HepG2 (cell line): ENCODE measurements around the gene VEZF1. TPM values are rescaled to one million over a fixed set of nuclear protein-coding genes. Genes with fewer than 3 reads are reported as not detected.
A peak's percentile ranks its signal among the peaks of the same experiment; 100 is the strongest.

ENCODE experiments used
- ATAC-seq: fragments of 200-7000 bp; cut with Tn5 transposase; 3 replicates; pipeline ENCODE4 v1.9.1; 2020; ENCODE audit warnings: mild to moderate bottlenecking, moderate library complexity
- BruUV-seq: library from RNA; stranded (reverse); fragments of 400-500 nt; replicated peaks from 2 replicates; lab custom pipeline; 2021; lab: Mats Ljungman, UMichigan
- CTCF ChIA-PET: fragments of 300-600 bp; formaldehyde crosslinking; extraction: SDS; loops from one replicate; lab custom pipeline; 2021; ENCODE audit warnings: low total read pairs, inconsistent platforms, low intra/inter-chr PET ratio; lab: Yijun Ruan, JAX
- POLR2A ChIA-PET: fragments of 350-600 bp; sonication (Branson Sonifier 250); formaldehyde crosslinking; loops from one replicate; lab custom pipeline; 2020; ENCODE audit warnings: antibody characterized with exemption, inconsistent platforms; lab: Yijun Ruan, JAX
- DNase-seq: peaks from one replicate; pipeline ENCODE4 v3.0.0-alpha.2; 2015; ENCODE audit warnings: low spot score
- FAIRE-seq: peaks from 3 replicates; lab custom pipeline; 2011; peaks lifted over from hg19 to GRCh38; lab: Jason Lieb, UNC
- H2AFZ ChIP-seq: one replicate; pipeline ENCODE4 v1.6.1; 2011; ENCODE audit warnings: low read length, inconsistent platforms
- H3K27ac ChIP-seq: fragments of 300-600 bp; 3 replicates; pipeline ENCODE4 v1.8.0; 2011; ENCODE audit warnings: mixed run types, mild to moderate bottlenecking, mixed read lengths, low read length, inconsistent platforms; ENCODE audit not compliant: insufficient read depth; ENCODE audit errors: extremely low read length
- H3K27me3 ChIP-seq, 2 experiments: fragments of 200-600 bp in 1 of 2; 2 replicates in 1 of 2; 3 replicates in 1 of 2; pipeline versions ENCODE4 v1.6.0 to v1.8.0; 2011; ENCODE audit warnings: low read length in 2 of 2, mild to moderate bottlenecking in 2 of 2, moderate library complexity in 2 of 2, inconsistent platforms in 1 of 2; ENCODE audit not compliant: insufficient read depth in 2 of 2, control insufficient read depth in 1 of 2
- H3K36me3 ChIP-seq, 2 experiments: fragments of 200-600 bp in 1 of 2; replicated peaks in 1 of 2; 2 replicates in 1 of 2; 3 replicates in 1 of 2; pipeline versions ENCODE4 v1.5.1 to v1.8.0; 2011; ENCODE audit warnings: low read length in 2 of 2, inconsistent platforms in 1 of 2; ENCODE audit not compliant: insufficient read depth in 2 of 2, control insufficient read depth in 1 of 2
- H3K4me1 ChIP-seq: 2 replicates; pipeline ENCODE4 v1.5.1; 2012; ENCODE audit warnings: low read length, inconsistent platforms; ENCODE audit not compliant: insufficient read depth
- H3K4me2 ChIP-seq: 2 replicates; pipeline ENCODE4 v1.6.0; 2011; ENCODE audit warnings: low read depth, low read length, inconsistent platforms
- H3K4me3 ChIP-seq, 3 experiments: fragments of 200-600 bp in 1 of 3; sonication (generic), shearing (Covaris generic) in 1 of 3; replicated peaks in 1 of 3; 2 replicates each; pipeline ENCODE4 v1.5.1; 2011 to 2016; ENCODE audit warnings: low read length in 3 of 3, inconsistent platforms in 2 of 3, low read depth in 2 of 3, mild to moderate bottlenecking in 2 of 3, control low read depth in 1 of 3, mixed read lengths in 1 of 3; ENCODE audit not compliant: insufficient read depth in 1 of 3
- H3K79me2 ChIP-seq: one replicate; pipeline ENCODE4 v1.6.1; 2011; ENCODE audit warnings: low read length, inconsistent platforms; ENCODE audit not compliant: insufficient read depth
- H3K9ac ChIP-seq: 2 replicates; pipeline ENCODE4 v1.6.0; 2011; ENCODE audit warnings: mild to moderate bottlenecking, low read depth, low read length, inconsistent platforms; ENCODE audit not compliant: insufficient read depth
- H3K9me3 ChIP-seq: 2 replicates; pipeline ENCODE4 v1.5.1; 2012; ENCODE audit warnings: mild to moderate bottlenecking, low read length
- H4K20me1 ChIP-seq: 2 replicates; pipeline ENCODE4 v1.6.0; 2011; ENCODE audit warnings: inconsistent platforms, mild to moderate bottlenecking, low read length, moderate library complexity; ENCODE audit not compliant: insufficient read depth
- AGO2 ChIP-seq: fragments of 200-400 bp; formaldehyde crosslinking; optimal IDR thresholded peaks from 2 replicates; pipeline ENCODE3; 2017; ENCODE audit warnings: mild to moderate bottlenecking, low read depth, low read length, moderate library complexity
- PAXIP1 ChIP-seq: sonication (generic); formaldehyde crosslinking; conservative IDR thresholded peaks from 2 replicates; pipeline ENCODE4 v1.4.0; 2020; ENCODE audit warnings: mild to moderate bottlenecking, missing genetic modification reagents, moderate library complexity
- POLR2AphosphoS2 ChIP-seq: IDR thresholded peaks from 2 replicates; pipeline ENCODE4 v1.6.1; 2011; ENCODE audit warnings: low read depth, low read length, improper control_type of control experiment
- POLR2AphosphoS5 ChIP-seq: IDR thresholded peaks from 2 replicates; pipeline ENCODE4 v1.6.1; 2012; ENCODE audit warnings: low read depth, low read length
- RBFOX2 ChIP-seq: fragments of 200-400 bp; formaldehyde crosslinking; IDR thresholded peaks from 2 replicates; pipeline ENCODE4 v1.6.1; 2017; ENCODE audit warnings: low read depth, mild to moderate bottlenecking, low read length
- RBM22 ChIP-seq: fragments of 200-400 bp; formaldehyde crosslinking; optimal IDR thresholded peaks from 2 replicates; pipeline ENCODE3; 2017; ENCODE audit warnings: mild to moderate bottlenecking, low read length, moderate library complexity
- SRSF4 ChIP-seq: fragments of 200-400 bp; formaldehyde crosslinking; IDR thresholded peaks from one replicate; pipeline ENCODE4 v1.6.1; 2018; ENCODE audit warnings: mild to moderate bottlenecking, low read depth, low read length, moderate library complexity; ENCODE audit not compliant: poor library complexity, severe bottlenecking
- ZSCAN31 ChIP-seq: sonication (generic); formaldehyde crosslinking; IDR thresholded peaks from 2 replicates; pipeline ENCODE4 v1.5.0; 2020; ENCODE audit warnings: low read depth, mild to moderate bottlenecking, missing genetic modification reagents
- WGBS: methylation state at CpG from one replicate; pipeline ENCODE4 v1.1.6; 2017; ENCODE audit warnings: low lambda C conversion rate; 5-methylcytosine and 5-hydroxymethylcytosine counted together
- in situ Hi-C: cut with HindIII; loops from 2 replicates; pipeline ENCODE4 v1.10.0; 2017; ENCODE audit warnings: low pct_unique_long_range_greater_than_20kb; ENCODE audit not compliant: extremely low pct_ligation_motif_present
- intact Hi-C: fragments of 100-400 bp; cut with micrococcal nuclease; formaldehyde crosslinking; loops from one replicate; pipeline ENCODE4 v1.10.0; 2022; ENCODE audit not compliant: unreplicated experiment
- polyA plus RNA-seq, 8 experiments: library from polyadenylated mRNA; depleted of rRNA in 3 of 8; stranded (reverse) in 7 of 8; unstranded in 1 of 8; fragments of >200 nt; fragmentation: Illumina TruSeq in 4 of 8; extraction: Trizol in 4 of 8; gene quantifications; 2 replicates each; pipeline versions ENCODE4 v1.2.1 to v1.2.3, GENCODE V29; 2011 to 2016; ENCODE audit warnings: low read depth in 4 of 8, missing spikeins in 1 of 8, mixed read lengths in 1 of 8; ENCODE audit not compliant: insufficient read depth in 1 of 8
- total RNA-seq, 5 experiments: library from RNA; depleted of rRNA; stranded (reverse); fragments of >200 nt; fragmentation: Illumina TruSeq; extraction: Trizol; gene quantifications; 2 replicates each; pipeline ENCODE4 v1.2.3, GENCODE V29; 2016; ENCODE audit warnings: low read depth in 1 of 5

Gene VEZF1
- total and polyA plus RNA-seq, 2 of the 13 experiments (the other 11 are each of a cell fraction or from before 2014, with no cell fraction given), result 45.9 to 49.7 TPM

GRCh38 chr17:58001461-58002124 lies 13.5 kb upstream of the VEZF1 start:
- ChIA-PET POLR2A (interaction anchor here (0.6 to 14.7 kb wide), 5 partner anchors 8 to 150 kb away, joined by 3 to 173 read pairs (median 5); no protein-coding TSS in a partner anchor), CTCF (interaction anchor here (1.5 kb wide), 1 partner anchor 144 kb away, joined by 3 read pairs; no protein-coding TSS in a partner anchor)
- DNase-seq (no peak), ATAC-seq (no peak), FAIRE-seq (no peak)
- no peak overlapping the region for H3K27ac ChIP-seq
- 0 out of 2 replicates have a peak overlapping the region, but pooled peaks have one; percentile 12 for H3K4me2 ChIP-seq
- no peaks in the 10 kb centered on the region; a peak in 1 of 5 replicates for H3K27me3 ChIP-seq
- H3K79me2 ChIP-seq, result peaks cover 44% of the 10 kb centered on the region
- BruUV-seq, result no TSS peak
- TF ChIP-seq POLR2AphosphoS2, result peak; percentile 78
- peak; percentile 46 for TF ChIP-seq RBM22
- TF ChIP-seq SRSF4, result peak; percentile 46
- peak; percentile 28; the same call in 1 of the 2 replicates for TF ChIP-seq POLR2AphosphoS5
- TF ChIP-seq PAXIP1, result no peak
- peak; percentile 83 for TF ChIP-seq AGO2
- no peak for TF ChIP-seq ZSCAN31 (CRISPR knock-in tag)
- peak; percentile 73 for TF ChIP-seq RBFOX2
- H3K4me3 ChIP-seq, result no peak overlapping the region
- peaks cover 61% of the 10 kb centered on the region for H4K20me1 ChIP-seq
- H2AFZ ChIP-seq, result no peak overlapping the region
- WGBS, result 97% methylated on average over 1 of the region's 1 CpG
- intact Hi-C loops, result no loop called here
- peaks cover 4 to 47% of the 10 kb centered on the region in 2 experiments for H3K36me3 ChIP-seq
- in situ Hi-C loops, result no loop called here
- H3K9me3 ChIP-seq, result no peaks in the 10 kb centered on the region
- H3K4me1 ChIP-seq, result peaks cover 47% of the 10 kb centered on the region
- no peak overlapping the region for H3K9ac ChIP-seq
